Hepatocyte (in vitro differentiated cells): ENCODE measurements around the gene CBFA2T3. TPM values are rescaled to one million over a fixed set of nuclear protein-coding genes. Genes with fewer than 3 reads are reported as not detected.

Experiments
- DNase-seq: peaks from one replicate; pipeline ENCODE4 v3.0.0-alpha.2; 2016; ENCODE audit warnings: low spot score
- H2AFZ ChIP-seq: fragments of 200-600 bp; sonication (generic); 2 replicates; pipeline ENCODE4 v1.6.0; 2016; ENCODE audit warnings: antibody characterized with exemption, mild to moderate bottlenecking
- H3K27ac ChIP-seq: fragments of 200-600 bp; sonication (generic); 2 replicates; pipeline ENCODE4 v1.5.1; 2016; ENCODE audit warnings: mild to moderate bottlenecking
- H3K27me3 ChIP-seq: fragments of 200-600 bp; sonication (generic); 2 replicates; pipeline ENCODE4 v1.6.1; 2016
- H3K36me3 ChIP-seq: fragments of 200-600 bp; sonication (generic); replicated peaks from 2 replicates; pipeline ENCODE4 v1.5.1; 2016; ENCODE audit warnings: low read depth; ENCODE audit not compliant: insufficient read depth
- H3K4me1 ChIP-seq: fragments of 200-600 bp; sonication (generic); 2 replicates; pipeline ENCODE4 v1.5.1; 2016; ENCODE audit warnings: mild to moderate bottlenecking, moderate library complexity; ENCODE audit not compliant: insufficient read depth
- H3K4me2 ChIP-seq: fragments of 200-600 bp; sonication (generic); 2 replicates; pipeline ENCODE4 v1.6.0; 2016
- H3K4me3 ChIP-seq: fragments of 200-600 bp; sonication (generic); 2 replicates; pipeline ENCODE4 v1.5.1; 2016; ENCODE audit warnings: mild to moderate bottlenecking
- H3K79me2 ChIP-seq: fragments of 200-600 bp; sonication (generic); 2 replicates; pipeline ENCODE4 v1.6.0; 2017; ENCODE audit warnings: mild to moderate bottlenecking
- H3K9me2 ChIP-seq: fragments of 200-600 bp; sonication (generic); replicated peaks from 2 replicates; pipeline ENCODE4 v1.6.0; 2017; ENCODE audit warnings: mild to moderate bottlenecking; ENCODE audit not compliant: insufficient read depth
- H3K9me3 ChIP-seq: fragments of 200-600 bp; sonication (generic); 2 replicates; pipeline ENCODE4 v1.5.1; 2016; ENCODE audit warnings: low read depth, mild to moderate bottlenecking
- H4K20me1 ChIP-seq: fragments of 200-600 bp; sonication (generic); 2 replicates; pipeline ENCODE4 v1.6.0; 2016; ENCODE audit warnings: mild to moderate bottlenecking; ENCODE audit not compliant: insufficient read depth, poor library complexity, severe bottlenecking
- CTCF ChIP-seq: fragments of 200-600 bp; sonication (generic); IDR thresholded peaks from 2 replicates; pipeline ENCODE4 v1.5.1; 2016; ENCODE audit warnings: antibody characterized with exemption, mild to moderate bottlenecking; ENCODE audit not compliant: poor library complexity
- EZH2 ChIP-seq: fragments of 200-600 bp; sonication (generic); IDR thresholded peaks from 2 replicates; pipeline ENCODE4 v1.6.1; 2016; ENCODE audit warnings: antibody characterized with exemption, mild to moderate bottlenecking, borderline replicate concordance
- EZH2phosphoT487 ChIP-seq: fragments of 200-600 bp; sonication (generic); IDR thresholded peaks from one replicate; pipeline ENCODE4 v1.6.1; 2018; ENCODE audit warnings: antibody characterized with exemption, mild to moderate bottlenecking, low read depth, moderate library complexity; ENCODE audit not compliant: unreplicated experiment, severe bottlenecking
- WGBS: methylation state at CpG from one replicate; pipeline ENCODE4 v1.1.6; 2016; ENCODE audit warnings: low lambda C conversion rate; ENCODE audit errors: missing lambda C conversion rate; 5-methylcytosine and 5-hydroxymethylcytosine counted together
- polyA plus RNA-seq: library from polyadenylated mRNA; unstranded; fragments of >200 nt; fragmentation: Nextera tagmentation; extraction: Ambion mirVana; gene quantifications from 2 replicates; pipeline ENCODE4 v1.2.1, GENCODE V29; 2016
- total RNA-seq: library from RNA; depleted of rRNA; stranded (reverse); fragments of >200 nt; gene quantifications from 2 replicates; pipeline ENCODE4 v1.2.3, GENCODE V29; 2014

The CBFA2T3 gene
- total and polyA plus RNA-seq, 2 experiments from 2014 or later, result 0.07 to 1.5 TPM

- peaks cover 4% of the 10 kb centered on the region for H3K4me1 ChIP-seq
- DNase-seq, result no peak
- H3K36me3 ChIP-seq, result no peaks in the 10 kb centered on the region
- no peak overlapping the region for H3K27ac ChIP-seq
- no peak overlapping the region for H3K4me2 ChIP-seq
- no peaks in the 10 kb centered on the region for H3K79me2 ChIP-seq
- H2AFZ ChIP-seq, result no peak overlapping the region
- H4K20me1 ChIP-seq, result no peaks in the 10 kb centered on the region
- no peaks in the 10 kb centered on the region for H3K9me3 ChIP-seq
- no peak overlapping the region for H3K4me3 ChIP-seq
- H3K9me2 ChIP-seq, result no peaks in the 10 kb centered on the region
- no peaks in the 10 kb centered on the region for H3K27me3 ChIP-seq
- WGBS, result 93% methylated on average over 14 of the region's 26 CpGs
- TF ChIP-seq EZH2 (no peak), EZH2phosphoT487 (no peak), CTCF (no peak)
These were observed 150.8 kb downstream of the CBFA2T3 start for GRCh38 chr16:88826070-88826840.

GRCh38 chr16:88825146-88825545 is 151.9 kb downstream of the CBFA2T3 start:
- TF ChIP-seq EZH2, result no peak
- Histone ChIP-seq H3K36me3 (no peaks in the 10 kb centered on the region), H3K4me1 (peaks cover 4% of the 10 kb centered on the region), H3K27ac (no peak overlapping the region), H2AFZ (no peak overlapping the region), H3K79me2 (no peaks in the 10 kb centered on the region), H3K9me2 (no peaks in the 10 kb centered on the region), H3K27me3 (no peaks in the 10 kb centered on the region), H3K9me3 (no peaks in the 10 kb centered on the region), H3K4me2 (no peak overlapping the region), H4K20me1 (no peaks in the 10 kb centered on the region), H3K4me3 (no peak overlapping the region)
- WGBS, result no CpG with 5 or more reads among the region's 12 CpGs
- DNase-seq, result no peak

Other genes with a start within 250 kb of the CBFA2T3 start
- gene PIEZO1, start 192.0 kb downstream of the CBFA2T3 start, total RNA-seq, result 47.0 and 77.0 TPM in 2 replicates
- gene PIEZO1, start 192.0 kb downstream of the CBFA2T3 start, polyA plus RNA-seq, result 70.6 and 87.9 TPM in 2 replicates
- gene CDT1, start 173.4 kb downstream of the CBFA2T3 start, total RNA-seq, result 5.2 and 6.9 TPM in 2 replicates
- 5.1 and 6.8 TPM in 2 replicates for gene CDT1, start 173.4 kb downstream of the CBFA2T3 start, polyA plus RNA-seq
- 101 and 119 TPM in 2 replicates for gene APRT, start 165.3 kb downstream of the CBFA2T3 start, total RNA-seq
- 237 and 273 TPM in 2 replicates for gene APRT, start 165.3 kb downstream of the CBFA2T3 start, polyA plus RNA-seq
- gene GALNS, start 120.3 kb downstream of the CBFA2T3 start, total RNA-seq, result 19.6 and 22.4 TPM in 2 replicates
- 38.9 and 53.5 TPM in 2 replicates for gene GALNS, start 120.3 kb downstream of the CBFA2T3 start, polyA plus RNA-seq
- 58.7 and 70.8 TPM in 2 replicates for gene TRAPPC2L, start 120.1 kb downstream of the CBFA2T3 start, total RNA-seq
- 191 and 215 TPM in 2 replicates for gene TRAPPC2L, start 120.1 kb downstream of the CBFA2T3 start, polyA plus RNA-seq
- gene PABPN1L, start 110.5 kb downstream of the CBFA2T3 start, total RNA-seq, result not detected in 2 replicates
- gene PABPN1L, start 110.5 kb downstream of the CBFA2T3 start, polyA plus RNA-seq, result not detected in 2 replicates
- 20.7 and 22.1 TPM in 2 replicates for gene ACSF3, start 116.6 kb upstream of the CBFA2T3 start, total RNA-seq
- 18.2 and 28.0 TPM in 2 replicates for gene ACSF3, start 116.6 kb upstream of the CBFA2T3 start, polyA plus RNA-seq
- 0.13 TPM in 1 of 2 replicates, not detected in the other for gene CDH15, start 194.5 kb upstream of the CBFA2T3 start, total RNA-seq
- gene CDH15, start 194.5 kb upstream of the CBFA2T3 start, polyA plus RNA-seq, result 0.12 and 0.47 TPM in 2 replicates
- 1.6 and 2.2 TPM in 2 replicates for gene SLC22A31, start 223.3 kb upstream of the CBFA2T3 start, total RNA-seq
- 1.4 and 12.1 TPM in 2 replicates for gene SLC22A31, start 223.3 kb upstream of the CBFA2T3 start, polyA plus RNA-seq
- 2.9 and 6.4 TPM in 2 replicates for gene ZNF778, start 240.5 kb upstream of the CBFA2T3 start, total RNA-seq
- 1.3 and 3.6 TPM in 2 replicates for gene ZNF778, start 240.5 kb upstream of the CBFA2T3 start, polyA plus RNA-seq